KMS-11 (cell line): ENCODE data around the gene SHB.
"Not testable (repeated sequence)": the region's sequence is repeated elsewhere in the genome, so short reads cannot be mapped to it uniquely, and the experiment has no call there.

Experiments
- H2AFZ ChIP-seq: fragments of 200-600 bp; sonication (generic); 2 replicates; pipeline ENCODE4 v1.6.1; 2016; ENCODE audit warnings: antibody characterized with exemption, mixed run types, low read depth
- H3K27ac ChIP-seq: fragments of 200-600 bp; sonication (generic); 2 replicates; pipeline ENCODE4 v1.6.1; 2016; ENCODE audit warnings: mild to moderate bottlenecking, mixed run types
- H3K27me3 ChIP-seq: fragments of 200-600 bp; sonication (generic); 2 replicates; pipeline ENCODE4 v1.6.1; 2017; ENCODE audit warnings: mild to moderate bottlenecking, low read depth, mixed run types, moderate library complexity; ENCODE audit not compliant: insufficient read depth
- H3K36me3 ChIP-seq: fragments of 200-600 bp; sonication (generic); 2 replicates; pipeline ENCODE4 v1.6.1; 2017; ENCODE audit warnings: mild to moderate bottlenecking, mixed run types; ENCODE audit not compliant: insufficient read depth
- H3K4me1 ChIP-seq: fragments of 200-600 bp; sonication (generic); 2 replicates; pipeline ENCODE4 v1.6.1; 2016; ENCODE audit warnings: mild to moderate bottlenecking, low read depth, mixed run types; ENCODE audit not compliant: poor library complexity, severe bottlenecking
- H3K4me2 ChIP-seq: fragments of 200-600 bp; sonication (generic); 2 replicates; pipeline ENCODE4 v1.7.0; 2016; ENCODE audit warnings: mild to moderate bottlenecking, mixed run types
- H3K4me3 ChIP-seq: fragments of 200-600 bp; sonication (generic); IDR thresholded peaks from 2 replicates; pipeline ENCODE4 v1.6.1; 2017; ENCODE audit warnings: low read depth, low read length, mixed read lengths; ENCODE audit not compliant: insufficient read depth
- H3K79me2 ChIP-seq: fragments of 200-600 bp; sonication (generic); 2 replicates; pipeline ENCODE4 v1.6.1; 2016; ENCODE audit warnings: low read depth, mixed run types; ENCODE audit not compliant: insufficient read depth
- H3K9ac ChIP-seq: fragments of 200-600 bp; sonication (generic); 2 replicates; pipeline ENCODE4 v1.6.1; 2016; ENCODE audit warnings: mild to moderate bottlenecking, mixed run types
- H4K20me1 ChIP-seq: fragments of 200-600 bp; sonication (generic); 2 replicates; pipeline ENCODE4 v1.6.1; 2016; ENCODE audit warnings: mild to moderate bottlenecking, mixed run types; ENCODE audit not compliant: insufficient read depth
- CTCF ChIP-seq: fragments of 200-600 bp; sonication (generic); conservative IDR thresholded peaks from 2 replicates; pipeline ENCODE4 v1.6.1; 2017; ENCODE audit warnings: low read depth, mild to moderate bottlenecking, antibody characterized with exemption, low read length, moderate library complexity, mixed read lengths

Gene SHB

DNA sequence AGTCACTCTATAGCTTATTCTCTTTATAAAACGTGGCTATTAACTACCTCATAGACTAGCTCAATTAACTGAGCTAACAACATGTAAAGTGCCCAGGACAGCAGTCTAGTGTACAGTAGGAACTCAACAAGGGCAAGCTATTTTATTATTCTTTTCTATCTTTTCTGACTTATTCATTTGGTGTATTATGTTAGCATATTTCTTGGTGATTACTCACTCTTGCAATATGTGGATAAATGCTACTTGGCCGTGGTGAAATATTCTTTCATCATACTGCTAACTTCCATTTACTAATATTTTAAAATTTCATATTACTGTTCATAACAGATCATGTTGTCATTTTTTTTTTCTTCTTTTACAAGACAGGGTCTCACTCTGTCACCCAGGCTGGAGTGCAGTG is 170.0 kb downstream of the SHB start:
- Histone ChIP-seq H2AFZ (no peak overlapping the region), H3K9ac (no peak overlapping the region), H3K4me1 (peaks cover 14% of the 10 kb centered on the region), H3K27ac (no peak overlapping the region), H3K27me3 (no peaks in the 10 kb centered on the region), H4K20me1 (no peaks in the 10 kb centered on the region), H3K36me3 (0 out of 2 replicates have a peak, but pooled peaks cover 6% of the 10 kb centered on the region), H3K4me3 (no peak overlapping the region), H3K79me2 (peaks cover 31% of the 10 kb centered on the region), H3K4me2 (no peak overlapping the region)
- TF ChIP-seq CTCF: no peak

GRCh38 chr9:37897665-37898064 is 171.4 kb downstream of the SHB start:
- no peak overlapping the region for H3K4me3 ChIP-seq
- H3K9ac ChIP-seq: no peak overlapping the region
- H3K4me1 ChIP-seq: peaks cover 14% of the 10 kb centered on the region
- H3K27ac ChIP-seq: no peak overlapping the region
- no peaks in the 10 kb centered on the region for H3K27me3 ChIP-seq
- H4K20me1 ChIP-seq: no peaks in the 10 kb centered on the region
- TF ChIP-seq CTCF: no peak
- H3K4me2 ChIP-seq: no peak overlapping the region
- H3K79me2 ChIP-seq: peaks cover 24% of the 10 kb centered on the region
- no peak overlapping the region for H2AFZ ChIP-seq
- 0 out of 2 replicates have a peak, but pooled peaks cover 6% of the 10 kb centered on the region for H3K36me3 ChIP-seq

GRCh38 chr9:37892063-37892462 is 177.0 kb downstream of the SHB start:
- Histone ChIP-seq H2AFZ (no peak overlapping the region), H3K79me2 (no peaks in the 10 kb centered on the region; the same call in 1 of the 2 replicates), H3K4me3 (no peak overlapping the region), H3K9ac (no peak overlapping the region), H3K4me2 (no peak overlapping the region), H4K20me1 (no peaks in the 10 kb centered on the region), H3K4me1 (no peaks in the 10 kb centered on the region), H3K27me3 (no peaks in the 10 kb centered on the region), H3K36me3 (no peaks in the 10 kb centered on the region), H3K27ac (no peak overlapping the region)
- TF ChIP-seq CTCF: no peak

GRCh38 chr9:37891042-37891441 is 178.0 kb downstream of the SHB start:
- not testable (repeated sequence) for H3K36me3 ChIP-seq, H3K4me3 ChIP-seq, H3K4me1 ChIP-seq, H3K27me3 ChIP-seq, H2AFZ ChIP-seq, H3K9ac ChIP-seq, H3K27ac ChIP-seq, H3K79me2 ChIP-seq, H3K4me2 ChIP-seq, H4K20me1 ChIP-seq

- Histone ChIP-seq H3K4me1 (no peaks in the 10 kb centered on the region), H3K4me2 (no peak overlapping the region), H3K27me3 (no peaks in the 10 kb centered on the region), H2AFZ (no peak overlapping the region), H3K36me3 (no peaks in the 10 kb centered on the region), H3K79me2 (no peaks in the 10 kb centered on the region; the same call in 1 of the 2 replicates), H3K27ac (no peak overlapping the region), H3K4me3 (no peak overlapping the region), H3K9ac (no peak overlapping the region), H4K20me1 (no peaks in the 10 kb centered on the region)
- no peak for TF ChIP-seq CTCF
These were observed 179.5 kb downstream of the SHB start for GRCh38 chr9:37889536-37889935.

GRCh38 chr9:37887977-37888583 is 180.9 kb downstream of the SHB start:
- not testable (repeated sequence) for H3K4me2 ChIP-seq, H3K27ac ChIP-seq, H3K36me3 ChIP-seq, H3K79me2 ChIP-seq, H4K20me1 ChIP-seq, H3K27me3 ChIP-seq, H3K4me1 ChIP-seq, H3K9ac ChIP-seq, H2AFZ ChIP-seq, H3K4me3 ChIP-seq
